DMS153 (cell line): ENCODE data around the gene ADM2.
"Not testable (repeated sequence)": the region's sequence is repeated elsewhere in the genome, so short reads cannot be mapped to it uniquely, and the experiment has no call there.

ENCODE experiments used
- DNase-seq: peaks from one replicate; lab custom pipeline; 2025; lab: John Stamatoyannopoulos, UW

The ADM2 gene

GRCh38 chr22:50506611-50507420 lies 25.5 kb downstream of the ADM2 start:
- no peak for DNase-seq

GRCh38 chr22:50507421-50507990 lies 26.2 kb downstream of the ADM2 start, which contains the start of gene LMF2:
LMF2 (minus strand) TSS chr22:50507702; CDS start chr22:50507675, 27 bp downstream.
- peak; percentile 43 for DNase-seq

- DNase-seq: peak; percentile 95
These were observed 26.9 kb downstream of the ADM2 start, which contains the start of gene NCAPH2 for GRCh38 chr22:50507991-50508884. NCAPH2 (plus strand) TSS chr22:50508224; CDS start chr22:50508338, 114 bp downstream.

- DNase-seq: no peak
These were observed 27.6 kb downstream of the ADM2 start for GRCh38 chr22:50508897-50509296.

GRCh38 chr22:50513175-50513574 lies 31.8 kb downstream of the ADM2 start:
- DNase-seq: no peak

- no peak for DNase-seq
These were observed 34.7 kb downstream of the ADM2 start for GRCh38 chr22:50516068-50516467.

GRCh38 chr22:50516891-50517290 lies 35.5 kb downstream of the ADM2 start:
- DNase-seq: no peak

GRCh38 chr22:50517495-50518260 lies 36.3 kb downstream of the ADM2 start:
- no peak for DNase-seq

- no peak for DNase-seq
These were observed 37.3 kb downstream of the ADM2 start for GRCh38 chr22:50518606-50519005.

- no peak for DNase-seq
These were observed 37.8 kb downstream of the ADM2 start for GRCh38 chr22:50519151-50519550.

- DNase-seq: not testable (repeated sequence)
These were observed 38.8 kb downstream of the ADM2 start for GRCh38 chr22:50520184-50520583.

- DNase-seq: no peak
These were observed 39.6 kb downstream of the ADM2 start for GRCh38 chr22:50520826-50521453.

- no peak for DNase-seq
These were observed 40.4 kb downstream of the ADM2 start for GRCh38 chr22:50521710-50522109.

GRCh38 chr22:50522208-50522805 lies 41.0 kb downstream of the ADM2 start:
- no peak for DNase-seq

GRCh38 chr22:50522806-50523438 lies 41.6 kb downstream of the ADM2 start:
- no peak for DNase-seq

GRCh38 chr22:50523458-50523805 lies 42.1 kb downstream of the ADM2 start:
- DNase-seq: no peak

- DNase-seq: no peak
These were observed 42.7 kb downstream of the ADM2 start for GRCh38 chr22:50523806-50524675.

GRCh38 chr22:50524676-50525103 lies 43.3 kb downstream of the ADM2 start:
- DNase-seq: no peak
